GDM1 (cell line): ENCODE data around the gene NFAT5.
"Not testable (repeated sequence)": the region's sequence is repeated elsewhere in the genome, so short reads cannot be mapped to it uniquely, and the experiment has no call there.

Experiments
- DNase-seq: peaks from one replicate; lab custom pipeline; 2025; lab: John Stamatoyannopoulos, UW

The NFAT5 gene

DNA sequence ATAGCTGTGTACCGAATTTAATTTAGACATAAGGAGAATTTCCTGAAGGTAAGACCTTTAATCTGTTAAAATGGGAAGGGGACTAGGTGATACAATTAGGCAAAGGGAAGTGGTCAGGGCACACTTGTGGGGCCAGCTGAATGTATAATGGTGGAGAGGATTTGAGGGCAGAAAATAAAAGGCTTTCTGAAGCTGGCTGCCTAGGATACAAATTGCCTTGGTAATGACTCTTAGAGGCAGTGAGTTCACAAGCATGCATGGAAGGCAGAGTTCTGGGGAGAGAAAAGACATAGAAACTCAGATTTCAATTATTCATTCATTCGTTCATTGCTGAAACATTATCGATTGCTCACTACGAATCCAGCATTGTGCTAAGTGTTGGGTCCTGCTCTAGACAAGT, 12.4 kb upstream of the NFAT5 start:
- DNase-seq, result no peak

DNA sequence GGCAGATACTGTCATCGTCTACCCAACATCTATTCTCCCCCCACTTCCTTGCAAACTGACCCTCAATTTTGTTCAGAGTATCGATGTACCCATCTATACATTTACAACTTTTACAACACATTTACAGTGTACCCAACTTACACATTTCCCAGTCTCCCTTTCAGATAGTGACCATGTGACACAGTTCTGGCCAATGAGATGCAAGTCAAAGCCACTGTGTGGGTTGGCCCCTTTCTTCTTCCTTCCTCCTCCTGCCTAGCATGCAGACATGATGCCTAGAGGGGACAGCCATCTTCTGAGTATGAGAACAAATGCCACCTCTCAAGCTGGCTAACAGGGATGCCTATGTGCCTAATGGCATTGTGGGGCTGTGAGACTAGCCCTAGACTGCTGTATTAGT, 11.3 kb upstream of the NFAT5 start:
- DNase-seq, result no peak

- DNase-seq, result no peak
These were observed 10.3 kb upstream of the NFAT5 start for GRCh38 chr16:69555437-69555836.

GRCh38 chr16:69555867-69556266, 9.9 kb upstream of the NFAT5 start:
- no peak for DNase-seq

DNA sequence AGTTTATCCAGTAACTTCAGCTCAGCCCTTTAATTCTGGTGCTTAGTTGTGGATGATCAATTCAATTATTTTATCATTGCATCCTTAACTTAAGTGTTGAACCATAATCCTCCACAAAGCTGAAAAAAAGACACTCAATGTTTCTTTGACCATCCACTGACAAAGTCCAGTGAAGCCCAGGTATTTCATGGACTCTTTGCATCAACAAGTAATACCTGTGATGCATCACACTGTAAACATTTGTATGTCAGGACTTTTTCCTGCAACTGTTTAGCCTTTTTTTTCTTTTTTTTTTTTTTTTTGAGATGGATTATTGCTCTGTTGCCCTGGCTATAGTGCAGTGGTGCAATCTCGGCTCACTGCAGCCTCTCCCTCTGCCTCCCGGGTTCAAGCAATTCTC, 6.6 kb upstream of the NFAT5 start:
- no peak for DNase-seq

GRCh38 chr16:69561367-69561766, 4.4 kb upstream of the NFAT5 start:
- DNase-seq, result not testable (repeated sequence)

DNA sequence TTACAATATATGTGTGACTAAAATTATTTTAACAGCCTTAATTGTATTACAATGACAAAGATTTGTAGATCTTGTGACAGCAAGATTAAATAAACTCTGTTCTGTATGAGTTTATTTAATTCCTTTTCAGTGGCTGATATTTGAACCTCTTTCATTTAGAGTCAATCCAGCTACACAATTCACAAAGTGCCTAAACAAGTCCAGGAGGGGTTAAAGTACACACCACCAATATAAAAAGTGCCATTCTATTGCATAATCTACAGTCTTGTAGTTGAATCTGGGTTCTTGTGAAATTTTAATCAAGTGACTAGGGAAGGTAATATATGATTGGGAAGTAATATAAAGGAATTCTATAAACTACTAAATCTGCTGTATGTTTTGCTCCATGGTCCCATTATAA, 3.9 kb upstream of the NFAT5 start:
- DNase-seq, result no peak

DNA sequence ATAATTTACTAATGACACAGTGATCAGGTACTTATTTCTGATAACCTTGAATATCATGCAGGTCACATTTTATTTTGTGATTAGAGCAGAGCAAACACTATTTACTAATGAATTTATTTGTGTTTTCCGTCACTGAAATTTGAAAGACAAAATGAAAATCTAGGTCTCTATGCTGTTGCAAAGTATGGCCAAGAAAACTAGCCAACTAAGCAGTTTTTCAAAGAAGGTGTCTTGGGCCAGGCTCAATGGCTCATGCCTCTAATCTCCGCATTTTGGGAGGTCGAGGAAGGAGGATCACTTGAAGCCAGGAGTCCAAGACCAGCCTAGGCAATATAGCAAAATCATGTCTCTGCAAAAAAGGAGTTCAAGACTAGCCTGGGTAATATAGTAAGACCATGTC, 3.0 kb upstream of the NFAT5 start:
- DNase-seq, result no peak

DNA sequence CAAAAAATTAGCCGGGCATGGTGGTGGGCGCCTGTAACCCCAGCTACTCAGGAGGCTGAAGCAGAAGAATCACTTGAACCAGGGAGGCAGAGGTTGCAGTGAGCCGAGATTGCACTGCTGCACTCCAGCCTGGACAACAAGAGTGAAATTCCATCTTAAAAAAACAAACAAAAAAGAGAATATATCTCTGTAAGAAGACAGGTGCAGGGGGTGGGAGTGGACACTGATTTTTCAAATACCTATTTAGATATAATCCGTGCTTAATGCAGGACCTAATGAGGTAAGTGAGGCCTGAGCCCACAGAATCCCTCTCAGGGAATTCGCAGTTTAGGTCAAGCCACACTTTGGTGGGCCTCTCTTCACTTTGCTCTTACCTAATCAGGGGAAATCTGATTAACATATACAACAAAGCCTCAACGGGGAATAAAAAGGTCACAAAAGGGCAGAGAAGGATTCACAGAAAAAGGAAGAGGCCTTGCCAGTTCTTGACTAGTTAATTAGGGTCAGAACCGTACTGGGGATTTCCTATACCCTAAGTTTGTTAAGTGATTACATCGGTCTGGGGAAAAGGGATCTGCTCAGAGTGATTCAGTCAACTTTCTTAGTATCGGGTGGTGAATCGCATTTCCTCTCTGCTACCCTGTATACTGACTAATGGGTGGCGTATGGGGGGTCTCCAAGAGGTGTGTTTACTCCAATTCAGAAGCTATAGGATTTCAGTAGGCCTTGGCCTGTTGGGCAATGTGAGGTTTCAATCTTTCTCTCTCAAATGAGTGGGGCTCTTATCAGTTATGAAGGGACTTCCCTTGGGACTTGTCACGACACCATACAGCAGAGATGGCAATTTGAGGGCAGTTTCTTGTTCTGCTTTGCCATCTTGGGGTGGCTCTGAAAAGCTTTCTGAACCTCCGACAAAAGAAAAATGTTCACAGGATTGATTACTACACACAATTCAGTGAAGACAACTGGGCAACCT, 1.9 kb upstream of the NFAT5 start:
- peak; percentile 35 for DNase-seq

- DNase-seq, result no peak
These were observed 708 bp upstream of the NFAT5 start for GRCh38 chr16:69564845-69565670.

- DNase-seq, result no peak
These were observed 644 bp downstream of the NFAT5 start for GRCh38 chr16:69566240-69566980.

DNA sequence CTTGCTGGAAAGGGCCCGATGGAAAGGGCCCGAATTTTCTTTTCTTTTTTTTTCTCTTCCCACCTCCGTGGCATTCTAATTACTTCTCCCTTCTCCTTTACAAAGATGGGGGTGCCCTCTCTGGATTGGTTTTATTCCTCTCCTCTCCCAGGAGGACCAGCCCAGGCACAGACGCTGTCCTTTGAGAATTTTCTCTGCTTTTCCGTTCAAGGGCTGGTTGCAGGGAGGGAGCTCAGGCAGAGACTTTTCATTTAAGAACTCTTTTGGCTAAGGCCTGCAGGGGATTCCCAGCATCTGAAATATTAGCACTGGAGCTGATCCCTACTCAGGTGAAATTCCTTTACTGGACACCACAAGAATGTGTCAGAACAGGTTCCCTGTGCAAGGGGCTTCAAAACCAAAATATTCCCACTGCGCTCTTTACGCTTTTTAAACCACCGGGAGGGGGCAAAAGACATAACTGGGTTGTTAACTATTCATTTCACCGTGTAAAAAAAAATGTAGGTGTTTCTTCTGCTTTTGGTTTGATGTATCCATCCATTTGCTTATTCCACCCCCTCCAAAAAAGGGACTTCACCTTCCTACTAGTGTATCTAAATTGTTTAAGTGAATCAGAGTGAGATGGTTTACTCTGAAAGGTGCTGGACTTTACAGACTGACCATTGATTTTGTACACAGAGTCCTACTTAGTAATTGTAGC, 1.4 kb downstream of the NFAT5 start:
- no peak for DNase-seq

- DNase-seq, result no peak
These were observed 2.9 kb downstream of the NFAT5 start for GRCh38 chr16:69568676-69569075.

DNA sequence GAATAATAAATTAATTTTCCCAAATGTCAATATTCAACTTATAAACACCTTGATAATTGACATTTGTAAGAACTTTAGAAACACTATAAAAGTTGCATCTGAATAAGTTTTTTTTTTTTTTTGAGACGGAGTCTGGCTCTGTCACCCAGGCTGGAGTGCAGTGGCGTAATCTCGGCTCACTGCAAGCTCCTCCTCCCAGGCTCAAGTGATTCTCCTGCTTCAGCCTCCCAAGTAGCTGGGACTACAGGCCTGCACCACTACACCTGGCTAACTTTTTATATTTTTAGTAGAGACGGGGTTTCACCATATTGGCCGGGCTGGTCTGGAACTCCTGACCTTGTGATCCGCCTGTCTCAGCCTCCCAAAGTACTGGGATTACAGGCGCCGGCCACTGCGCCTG, 13.0 kb downstream of the NFAT5 start:
- DNase-seq, result not testable (repeated sequence)

DNA sequence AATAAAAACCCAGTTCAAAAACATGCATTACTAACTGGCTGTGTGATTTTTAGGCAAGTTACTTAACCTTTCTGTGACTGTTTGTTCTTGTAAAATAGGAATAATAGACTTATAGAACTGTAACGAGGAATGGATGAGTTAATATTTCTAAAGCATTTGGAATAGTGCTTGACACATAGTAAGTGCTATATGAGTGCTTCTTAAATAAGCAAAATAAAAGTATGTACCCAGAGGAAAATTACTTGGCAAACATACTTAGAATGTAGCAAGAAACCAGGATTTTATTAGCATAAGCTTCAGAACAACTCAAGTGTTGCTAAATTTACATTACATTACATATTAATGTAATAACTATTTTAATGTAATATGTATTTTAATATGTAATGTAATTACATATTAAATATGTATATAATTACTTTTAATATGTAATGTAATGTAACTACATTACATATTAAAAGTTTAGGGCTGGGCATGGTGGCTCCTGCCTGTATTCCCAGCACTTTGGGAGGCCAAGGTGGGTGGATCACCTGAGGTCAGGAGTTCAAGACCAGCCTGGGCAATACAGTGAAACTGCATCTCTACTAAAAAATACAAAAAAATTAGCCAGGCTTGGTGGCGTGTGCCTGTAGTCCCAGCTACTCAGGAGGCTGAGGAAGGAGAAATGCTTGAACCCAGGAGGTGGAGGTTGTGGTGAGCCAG, 14.2 kb downstream of the NFAT5 start:
- DNase-seq, result no peak

DNA sequence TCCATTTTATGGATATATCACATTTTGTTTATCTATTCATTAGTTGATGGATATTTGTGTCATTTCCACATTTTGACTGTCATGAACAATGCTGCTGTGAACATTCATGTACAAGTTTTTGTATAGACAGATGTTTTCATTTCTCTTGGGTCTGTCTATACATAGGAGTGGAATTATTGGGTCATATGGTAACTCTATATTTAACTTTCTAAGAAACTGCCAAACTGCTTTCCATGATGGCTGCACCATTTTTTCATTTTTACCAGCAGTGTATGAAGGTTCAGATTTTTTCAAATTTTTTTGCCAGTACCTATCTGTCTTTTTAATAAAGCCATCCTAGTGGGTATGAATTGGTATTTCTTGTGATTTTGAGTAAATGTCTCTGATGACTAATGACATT, 15.5 kb downstream of the NFAT5 start:
- no peak for DNase-seq

DNA sequence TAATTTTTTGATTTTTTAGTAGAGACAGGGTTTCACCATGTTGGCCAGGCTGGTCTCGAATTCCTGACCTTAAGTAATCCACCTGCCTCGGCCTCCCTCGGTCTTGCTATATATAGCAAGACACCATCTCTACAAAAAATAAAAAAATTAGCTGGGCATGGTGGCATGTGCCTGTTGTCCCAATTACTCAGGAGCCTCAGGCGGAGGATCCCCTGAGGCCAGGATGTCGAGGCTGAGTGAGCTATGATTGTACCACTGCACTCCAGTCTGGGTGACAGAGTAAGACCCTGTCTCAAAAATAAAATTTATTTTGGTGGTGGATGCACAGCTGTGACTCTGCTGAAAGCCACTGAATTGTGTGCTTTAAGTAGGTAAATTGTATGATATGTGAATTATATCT, 18.7 kb downstream of the NFAT5 start:
- DNase-seq, result not testable (repeated sequence)

DNA sequence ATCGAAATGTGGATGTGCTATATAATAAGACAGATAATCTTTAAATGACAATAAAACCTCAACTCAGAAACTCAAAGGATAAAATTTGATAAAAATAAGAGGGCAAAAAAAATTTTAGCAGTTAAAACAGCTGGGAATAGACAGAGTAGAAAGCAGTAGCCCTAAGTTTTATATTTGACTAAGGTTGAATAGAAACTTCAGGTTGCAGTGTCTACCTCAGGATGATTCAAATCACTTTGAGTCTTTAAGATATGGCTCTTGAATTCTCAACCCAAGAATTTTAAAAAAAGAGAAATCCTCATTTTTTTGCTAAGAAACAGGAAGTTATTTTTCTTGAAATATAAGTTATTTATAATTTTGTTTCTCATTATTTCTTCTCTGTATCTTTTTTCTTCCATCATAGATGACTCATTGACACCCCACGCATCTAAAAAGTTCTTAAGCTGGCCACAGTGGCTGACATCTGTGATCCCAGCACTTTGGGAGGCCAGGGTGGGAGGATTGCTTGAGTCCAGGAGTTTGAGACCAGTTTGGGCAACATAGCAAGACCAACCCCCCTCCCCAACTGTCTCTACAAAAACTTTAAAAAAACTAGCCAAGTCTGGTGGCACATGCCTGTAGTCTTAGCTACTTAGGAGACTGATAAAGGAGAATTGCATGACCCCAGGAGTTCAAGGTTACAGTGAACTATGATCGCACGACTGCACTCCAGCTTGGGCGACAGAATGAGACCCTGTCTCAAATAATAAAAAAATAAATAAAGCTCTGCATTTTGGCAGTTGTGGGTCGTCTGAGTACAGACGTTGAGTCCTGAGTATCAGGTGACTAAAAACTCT, 23.9 kb downstream of the NFAT5 start:
- DNase-seq, result no peak

DNA sequence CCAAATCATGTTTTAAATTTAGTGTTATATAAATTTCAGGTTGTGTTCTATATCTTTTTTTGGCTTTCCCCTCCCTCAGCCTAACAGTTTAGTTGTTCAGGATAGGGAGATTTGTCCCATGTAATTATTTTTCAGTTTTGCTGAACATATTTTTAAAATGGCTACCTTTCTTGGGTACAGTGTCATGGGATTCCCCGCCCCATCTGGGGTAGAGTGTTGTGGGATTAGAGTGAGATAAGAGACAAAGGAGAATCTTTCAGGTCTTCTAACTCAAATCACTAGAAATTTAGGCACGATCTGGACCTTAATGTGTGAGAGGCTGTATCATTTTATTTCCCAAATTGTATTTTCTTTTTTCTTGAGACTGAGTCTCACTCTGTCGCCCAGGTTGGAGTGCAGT, 24.8 kb downstream of the NFAT5 start:
- DNase-seq, result no peak

DNA sequence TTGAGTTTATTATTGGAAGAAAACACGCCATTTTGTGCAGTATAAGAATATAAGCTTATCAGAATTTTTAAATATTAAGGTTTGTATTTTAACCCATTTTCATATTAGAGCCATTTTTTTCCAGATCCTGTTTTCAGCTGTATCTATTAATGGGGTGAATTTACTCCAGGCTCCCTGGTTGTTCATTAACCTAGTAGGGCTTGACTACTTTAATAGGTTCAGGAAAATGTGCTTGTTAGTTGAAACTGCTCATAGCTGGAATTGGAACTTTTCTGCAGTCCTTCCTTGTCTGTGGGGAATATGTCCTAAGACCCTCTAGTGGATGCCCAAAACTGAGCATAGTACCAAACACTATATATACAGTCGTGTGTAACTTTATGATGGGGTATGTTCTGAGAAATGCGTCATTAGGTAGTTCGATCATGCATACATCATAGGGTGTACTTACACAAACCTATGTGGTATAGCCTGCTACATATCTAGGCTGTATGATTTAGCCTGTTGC, 28.0 kb downstream of the NFAT5 start:
- no peak for DNase-seq
